ENCODE data around the gene PRPF6. TPM values are rescaled to one million over a fixed set of nuclear protein-coding genes. Genes with fewer than 3 reads are reported as not detected.

PRPF6 gene
- total and polyA plus RNA-seq, 2 experiments from 2014 or later = 47.1 to 54.8 TPM

GRCh38 chr20:64064145-64064698 is 83.3 kb downstream of the PRPF6 start:
- Histone ChIP-seq H3K27me3 (replicated peaks; ENCODE audit: insufficient read depth) (no peaks in the 10 kb centered on the region), H3K36me3 (ENCODE audit: low read depth) (no peaks in the 10 kb centered on the region), H2AFZ (peak overlapping the region; percentile 57; the same call in 1 of the 2 replicates), H3K4me2 (ENCODE audit: unreplicated experiment) (peak overlapping the region; percentile 89), H3K79me2 (ENCODE audit: insufficient read depth) (0 out of 2 replicates have a peak, but pooled peaks cover 8% of the 10 kb centered on the region), H3K4me3 (peak overlapping the region; percentile 89), H4K20me1 (ENCODE audit: insufficient read depth) (no peaks in the 10 kb centered on the region), H3K4me1 (ENCODE audit: insufficient read depth) (peaks cover 27% of the 10 kb centered on the region), H3F3A (ENCODE audit: insufficient read depth) (0 out of 2 replicates have a peak, but pooled peaks cover 3% of the 10 kb centered on the region), H3K27ac (peak overlapping the region; percentile 66), H3K9me2 (ENCODE audit: insufficient read depth) (no peaks in the 10 kb centered on the region), H3K9ac (peak overlapping the region; percentile 96), H3K9me3 (ENCODE audit: low read depth) (no peaks in the 10 kb centered on the region)
- peak; percentile 89 for DNase-seq
- in situ Hi-C loops (cut with MboI) = no loop called here
- WGBS, 2 experiments (ENCODE audit: low coverage in 1 of 2, low lambda C conversion rate in 2 of 2, missing lambda C conversion rate in 2 of 2) = 16 to 18% methylated on average over 12 of the region's 12 CpGs
- no peak for TF ChIP-seq EZH2 (IDR thresholded peaks at IDR 0.05; ENCODE audit: insufficient read depth, poor library complexity, severe bottlenecking)
- no peak for TF ChIP-seq EZH2phosphoT487 (IDR thresholded peaks at IDR 0.05; ENCODE audit: insufficient read depth, low read depth)

GRCh38 chr20:64065062-64065973 is 84.4 kb downstream of the PRPF6 start:
- no peak for DNase-seq
- 0 out of 2 replicates have a peak, but pooled peaks cover 8% of the 10 kb centered on the region for H3K79me2 ChIP-seq (ENCODE audit: insufficient read depth)
- H3K36me3 ChIP-seq (ENCODE audit: low read depth) = no peaks in the 10 kb centered on the region
- peak overlapping the region; percentile 16 for H3K4me2 ChIP-seq (ENCODE audit: unreplicated experiment)
- 45 to 54% methylated on average over 22 to 27 of the region's 27 CpGs for WGBS, 2 experiments (ENCODE audit: low coverage in 1 of 2, low lambda C conversion rate in 2 of 2, missing lambda C conversion rate in 2 of 2)
- TF ChIP-seq EZH2phosphoT487 (IDR thresholded peaks at IDR 0.05; ENCODE audit: insufficient read depth, low read depth) (no peak), EZH2 (IDR thresholded peaks at IDR 0.05; ENCODE audit: insufficient read depth, poor library complexity, severe bottlenecking) (no peak)
- H3K9ac ChIP-seq = no peak overlapping the region
- peaks cover 27% of the 10 kb centered on the region for H3K4me1 ChIP-seq (ENCODE audit: insufficient read depth)
- H3K27me3 ChIP-seq (replicated peaks; ENCODE audit: insufficient read depth) = no peaks in the 10 kb centered on the region
- H3K9me3 ChIP-seq (ENCODE audit: low read depth) = no peaks in the 10 kb centered on the region
- H3K4me3 ChIP-seq = no peak overlapping the region
- no peak overlapping the region for H3K27ac ChIP-seq
- H2AFZ ChIP-seq = no peak overlapping the region
- in situ Hi-C loops (cut with MboI) = no loop called here
- 0 out of 2 replicates have a peak, but pooled peaks cover 3% of the 10 kb centered on the region for H3F3A ChIP-seq (ENCODE audit: insufficient read depth)
- H4K20me1 ChIP-seq (ENCODE audit: insufficient read depth) = no peaks in the 10 kb centered on the region
- H3K9me2 ChIP-seq (ENCODE audit: insufficient read depth) = no peaks in the 10 kb centered on the region

GRCh38 chr20:64065974-64066343 is 85.0 kb downstream of the PRPF6 start:
- 0 out of 2 replicates have a peak, but pooled peaks cover 8% of the 10 kb centered on the region for H3K79me2 ChIP-seq (ENCODE audit: insufficient read depth)
- WGBS, 2 experiments (ENCODE audit: low coverage in 1 of 2, low lambda C conversion rate in 2 of 2, missing lambda C conversion rate in 2 of 2) = 36 to 38% methylated on average over 5 of the region's 5 CpGs
- H2AFZ ChIP-seq = no peak overlapping the region
- no peaks in the 10 kb centered on the region for H4K20me1 ChIP-seq (ENCODE audit: insufficient read depth)
- H3F3A ChIP-seq (ENCODE audit: insufficient read depth) = 0 out of 2 replicates have a peak, but pooled peaks cover 3% of the 10 kb centered on the region
- no peaks in the 10 kb centered on the region for H3K36me3 ChIP-seq (ENCODE audit: low read depth)
- H3K27me3 ChIP-seq (replicated peaks; ENCODE audit: insufficient read depth) = no peaks in the 10 kb centered on the region
- no peaks in the 10 kb centered on the region for H3K9me2 ChIP-seq (ENCODE audit: insufficient read depth)
- no peak overlapping the region for H3K9ac ChIP-seq
- H3K4me2 ChIP-seq (ENCODE audit: unreplicated experiment) = peak overlapping the region; percentile 16
- H3K27ac ChIP-seq = no peak overlapping the region
- H3K4me1 ChIP-seq (ENCODE audit: insufficient read depth) = peaks cover 27% of the 10 kb centered on the region
- H3K9me3 ChIP-seq (ENCODE audit: low read depth) = no peaks in the 10 kb centered on the region
- TF ChIP-seq EZH2 (IDR thresholded peaks at IDR 0.05; ENCODE audit: insufficient read depth, poor library complexity, severe bottlenecking) (no peak), EZH2phosphoT487 (IDR thresholded peaks at IDR 0.05; ENCODE audit: insufficient read depth, low read depth) (no peak)
- peak; percentile 77 for DNase-seq
- in situ Hi-C loops (cut with MboI) = no loop called here
- no peak overlapping the region for H3K4me3 ChIP-seq

GRCh38 chr20:64067005-64067632 is 86.2 kb downstream of the PRPF6 start:
- TF ChIP-seq EZH2phosphoT487 (IDR thresholded peaks at IDR 0.05; ENCODE audit: insufficient read depth, low read depth) (no peak), EZH2 (IDR thresholded peaks at IDR 0.05; ENCODE audit: insufficient read depth, poor library complexity, severe bottlenecking) (no peak)

More at GRCh38 chr20:64067005-64067632, 86.2 kb downstream of the PRPF6 start:
- H3K27ac ChIP-seq = no peak overlapping the region
- H3K36me3 ChIP-seq (ENCODE audit: low read depth) = no peaks in the 10 kb centered on the region
- H3K79me2 ChIP-seq (ENCODE audit: insufficient read depth) = 0 out of 2 replicates have a peak, but pooled peaks cover 8% of the 10 kb centered on the region
- no peaks in the 10 kb centered on the region for H4K20me1 ChIP-seq (ENCODE audit: insufficient read depth)
- no peaks in the 10 kb centered on the region for H3K9me3 ChIP-seq (ENCODE audit: low read depth)
- no peak overlapping the region for H3K9ac ChIP-seq
- no peaks in the 10 kb centered on the region for H3K27me3 ChIP-seq (replicated peaks; ENCODE audit: insufficient read depth)
- 77 to 86% methylated on average over 6 of the region's 6 CpGs for WGBS, 2 experiments (ENCODE audit: low coverage in 1 of 2, low lambda C conversion rate in 2 of 2, missing lambda C conversion rate in 2 of 2)
- in situ Hi-C loops (cut with MboI) = no loop called here
- H3K9me2 ChIP-seq (ENCODE audit: insufficient read depth) = no peaks in the 10 kb centered on the region
- H3K4me2 ChIP-seq (ENCODE audit: unreplicated experiment) = no peak overlapping the region
- no peak overlapping the region for H2AFZ ChIP-seq
- DNase-seq = no peak
- H3K4me3 ChIP-seq = no peak overlapping the region
- peaks cover 26% of the 10 kb centered on the region for H3K4me1 ChIP-seq (ENCODE audit: insufficient read depth)
- H3F3A ChIP-seq (ENCODE audit: insufficient read depth) = 0 out of 2 replicates have a peak, but pooled peaks cover 3% of the 10 kb centered on the region
